COR-L47 (cell line): ENCODE measurements around the gene ADGRF1.
A peak's percentile ranks its signal among the peaks of the same experiment; 100 is the strongest.
"Not testable (repeated sequence)": the region's sequence is repeated elsewhere in the genome, so short reads cannot be mapped to it uniquely, and the experiment has no call there.

Experiments
- DNase-seq: peaks from one replicate; lab custom pipeline; 2025; lab: John Stamatoyannopoulos, UW

The ADGRF1 gene

DNA sequence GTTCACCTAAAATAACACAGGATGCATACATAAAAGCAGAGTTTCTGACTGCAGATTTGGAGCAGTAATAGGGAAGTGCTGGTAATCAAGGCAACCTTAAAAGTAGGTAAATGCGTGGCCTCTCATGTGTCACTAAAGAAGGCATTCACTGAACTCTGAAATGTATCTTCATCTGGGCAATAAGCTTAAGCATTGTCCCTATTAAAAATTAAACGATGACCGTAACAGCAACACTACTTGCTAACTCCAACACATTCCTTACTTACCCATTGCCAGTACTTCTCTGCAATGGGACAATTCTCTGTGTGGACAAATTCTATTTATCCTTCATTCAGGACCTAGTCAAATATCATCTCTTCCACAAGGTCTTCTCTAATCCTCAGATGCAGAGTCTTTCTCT is 19.9 kb downstream of the ADGRF1 start:
- no peak for DNase-seq

- no peak for DNase-seq
Observed at GRCh38 chr6:47019941-47020340, 22.2 kb downstream of the ADGRF1 start.

GRCh38 chr6:47016909-47017308 is 25.2 kb downstream of the ADGRF1 start:
- DNase-seq: no peak

- no peak for DNase-seq
Observed at GRCh38 chr6:47016261-47016660, 25.9 kb downstream of the ADGRF1 start.

DNA sequence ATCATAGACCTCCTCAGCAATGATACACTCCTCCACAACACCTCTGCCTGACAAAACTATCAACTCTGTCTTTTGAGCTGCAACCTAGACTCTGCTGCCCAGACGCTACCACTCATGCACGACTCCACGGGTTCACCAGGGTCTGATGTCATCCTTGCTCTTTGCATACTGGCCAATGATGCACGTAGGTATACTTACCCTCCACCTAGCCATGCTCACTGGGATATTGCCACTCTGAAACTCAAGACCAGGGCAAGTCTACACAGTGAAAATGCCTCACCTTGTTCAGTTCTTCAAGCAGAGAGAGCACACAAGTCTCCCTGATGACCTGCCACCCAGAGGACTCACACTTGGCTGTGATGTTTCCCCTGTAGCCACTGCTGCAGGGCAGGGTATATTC is 27.7 kb downstream of the ADGRF1 start:
- no peak for DNase-seq

DNA sequence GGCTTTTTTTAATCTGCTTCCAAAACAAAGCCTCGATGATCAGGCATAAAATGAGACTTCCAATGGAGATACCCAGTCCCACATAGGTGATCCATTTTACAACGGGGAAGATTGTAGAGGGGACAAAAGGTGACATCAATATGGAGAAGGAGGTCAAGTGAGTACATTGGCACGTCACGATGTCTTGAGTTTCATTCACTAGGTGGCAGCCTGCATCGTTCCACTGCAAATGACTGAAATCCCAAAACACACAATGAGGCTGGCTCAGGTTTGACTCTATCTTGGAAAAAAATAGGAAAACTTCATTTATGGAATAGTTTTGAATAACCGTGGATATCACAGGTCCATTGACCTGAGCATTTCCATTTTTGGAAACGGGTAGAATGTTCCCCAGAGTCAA is 32.5 kb downstream of the ADGRF1 start:
- DNase-seq: no peak

GRCh38 chr6:47008397-47008763 is 33.8 kb downstream of the ADGRF1 start:
- DNase-seq: no peak

DNA sequence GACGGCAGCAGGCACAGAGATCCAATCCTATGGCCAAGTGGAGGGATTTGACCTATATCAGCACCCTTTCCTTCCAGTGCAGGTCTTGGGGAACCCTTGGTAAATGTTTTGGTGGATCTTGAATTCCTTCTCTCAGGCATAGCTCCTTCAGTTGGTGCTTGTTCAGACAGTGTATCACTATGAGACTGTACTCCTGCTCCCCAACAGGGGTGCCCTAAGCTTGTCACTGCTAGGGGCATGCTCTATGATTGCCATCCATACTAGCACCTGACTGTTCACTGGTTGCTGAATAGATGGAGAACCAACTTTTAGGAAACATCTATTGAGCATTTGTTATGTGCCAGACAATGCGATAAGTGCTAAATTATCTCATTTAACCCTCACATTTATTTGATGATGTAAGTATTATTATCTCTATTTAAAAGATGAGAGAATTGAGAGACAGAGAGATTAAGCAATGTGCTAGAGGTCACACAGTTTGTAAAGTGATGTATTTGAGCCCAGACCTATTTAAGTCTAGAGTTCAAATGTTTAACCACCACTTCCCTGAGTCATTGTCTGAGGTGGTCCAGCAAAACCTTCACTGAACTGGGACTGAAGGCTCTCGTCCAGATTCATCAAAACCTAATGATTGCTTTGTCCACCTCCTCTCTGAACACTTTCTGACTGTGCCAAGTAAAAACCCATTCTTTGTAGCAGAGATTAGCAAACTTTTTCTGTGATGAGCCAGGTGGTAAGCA is 34.3 kb downstream of the ADGRF1 start:
- DNase-seq: no peak

DNA sequence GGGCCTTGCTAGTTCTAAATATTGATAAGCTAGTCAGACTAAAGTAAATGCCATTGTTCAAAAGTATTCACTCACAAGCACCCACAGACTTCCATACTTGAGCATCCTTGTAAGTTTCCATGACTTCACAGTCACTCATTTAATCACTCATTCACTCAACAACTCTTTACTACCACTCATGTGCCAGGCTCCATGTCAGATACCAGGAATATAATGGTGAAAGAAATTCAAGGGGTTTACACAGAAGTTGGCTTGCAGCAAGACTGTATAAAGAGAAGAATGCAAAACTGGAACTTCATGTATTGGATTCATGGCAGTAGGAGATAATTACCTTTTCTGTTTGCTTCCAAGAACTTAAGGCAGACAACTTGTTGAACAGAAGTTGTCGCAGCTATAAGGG is 36.6 kb downstream of the ADGRF1 start:
- DNase-seq: no peak

DNA sequence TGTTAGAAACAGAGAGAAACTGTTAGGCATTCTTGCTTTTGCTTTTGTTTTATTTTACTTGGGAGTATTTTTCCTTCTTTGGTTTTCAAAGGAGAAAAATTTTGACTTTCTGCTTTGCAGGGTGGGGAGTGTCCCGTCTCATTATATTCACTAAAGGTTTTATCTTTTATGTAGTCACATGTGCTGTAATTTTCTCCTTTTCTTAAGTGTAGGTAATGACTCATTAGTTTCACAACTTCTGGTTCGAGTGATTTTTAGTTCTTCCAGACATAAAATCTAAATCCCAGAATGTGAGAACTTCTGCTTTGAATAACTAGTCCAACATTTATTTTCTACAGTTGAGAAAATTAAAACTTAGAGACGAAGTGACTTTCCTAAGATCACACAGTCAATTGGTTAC is 37.7 kb downstream of the ADGRF1 start:
- no peak for DNase-seq

- no peak for DNase-seq
Observed at GRCh38 chr6:47000842-47001241, 41.3 kb downstream of the ADGRF1 start.

DNA sequence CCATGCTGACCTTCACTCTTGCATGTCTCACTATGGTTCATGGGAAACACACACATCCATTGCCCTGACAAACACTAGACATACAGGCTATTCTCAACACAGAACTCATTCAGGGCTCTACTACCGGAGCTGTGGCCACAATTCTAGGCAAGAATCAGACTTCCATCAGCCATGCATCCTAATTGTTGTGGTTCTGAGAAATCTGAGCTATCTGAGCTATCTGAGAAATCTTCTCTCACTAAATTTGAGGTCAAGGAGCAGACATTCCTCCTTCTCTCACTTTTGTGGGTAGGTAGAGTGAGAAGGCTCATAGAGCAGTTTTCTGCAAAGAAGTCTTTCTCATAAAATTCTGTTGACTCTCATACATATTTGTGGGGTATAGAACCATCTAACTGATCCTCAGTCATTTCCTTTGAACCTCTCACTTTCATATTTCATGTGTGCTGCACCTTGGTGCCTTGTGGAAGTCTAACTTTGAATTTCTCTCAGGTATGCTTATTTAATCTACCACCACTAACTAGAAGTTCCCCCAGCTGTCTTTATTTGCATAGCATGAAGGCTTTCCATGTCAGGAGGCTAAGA is 43.6 kb downstream of the ADGRF1 start:
- DNase-seq: no peak

DNA sequence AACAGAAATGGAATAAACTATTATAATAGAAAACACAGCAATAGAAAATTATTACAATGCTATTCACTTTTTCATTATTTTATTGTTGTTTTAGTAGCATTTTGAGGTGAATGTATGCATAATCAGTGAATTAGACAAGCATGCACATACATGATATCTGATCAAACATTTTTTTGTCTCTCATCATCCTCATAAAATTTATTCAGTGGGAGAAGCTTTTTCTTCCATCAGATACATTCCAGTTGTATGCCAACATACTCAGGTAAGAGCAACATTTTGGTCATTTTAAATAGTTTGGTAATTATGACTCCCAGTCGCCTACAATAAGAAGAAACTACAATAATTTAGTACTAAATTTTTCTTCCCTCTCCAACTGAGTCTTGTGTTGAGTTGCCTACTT is 44.5 kb downstream of the ADGRF1 start:
- no peak for DNase-seq

DNA sequence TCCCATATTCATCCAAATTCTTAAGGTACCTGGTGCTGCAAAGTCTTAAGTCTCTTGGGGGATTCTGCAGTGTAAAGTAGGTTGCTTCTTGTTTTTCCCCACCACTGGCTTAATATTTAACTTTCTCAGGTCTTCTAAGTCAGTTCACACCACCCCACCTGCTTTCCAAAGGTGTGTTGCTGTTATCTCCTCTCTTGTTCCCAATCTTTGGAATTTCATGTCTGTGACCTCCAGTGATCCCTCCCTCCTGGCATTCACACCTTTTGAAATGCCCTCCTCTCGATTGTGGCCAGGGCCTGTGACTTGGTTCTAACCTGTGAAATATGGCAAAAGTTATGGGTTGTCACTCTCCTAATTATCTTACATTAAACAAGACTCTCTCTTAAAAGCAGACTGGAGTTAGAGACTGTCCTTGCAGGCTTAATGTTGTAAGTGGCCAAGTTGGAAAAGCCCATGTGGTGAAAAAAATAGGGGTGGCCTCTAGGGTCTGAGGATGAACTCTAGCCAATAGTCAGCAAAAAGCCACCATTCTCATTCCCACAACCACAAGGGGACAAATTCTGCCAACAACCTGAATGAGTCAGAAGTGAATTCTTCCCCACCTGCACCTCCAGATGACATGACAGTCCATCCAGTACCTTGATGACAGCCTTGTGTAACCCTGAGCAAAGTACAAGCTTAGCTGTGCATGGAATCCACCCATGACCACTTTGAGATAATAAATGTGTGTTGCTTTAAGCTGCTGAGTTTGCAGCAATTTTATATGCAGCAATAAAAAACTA is 45.1 kb downstream of the ADGRF1 start:
- DNase-seq: no peak

DNA sequence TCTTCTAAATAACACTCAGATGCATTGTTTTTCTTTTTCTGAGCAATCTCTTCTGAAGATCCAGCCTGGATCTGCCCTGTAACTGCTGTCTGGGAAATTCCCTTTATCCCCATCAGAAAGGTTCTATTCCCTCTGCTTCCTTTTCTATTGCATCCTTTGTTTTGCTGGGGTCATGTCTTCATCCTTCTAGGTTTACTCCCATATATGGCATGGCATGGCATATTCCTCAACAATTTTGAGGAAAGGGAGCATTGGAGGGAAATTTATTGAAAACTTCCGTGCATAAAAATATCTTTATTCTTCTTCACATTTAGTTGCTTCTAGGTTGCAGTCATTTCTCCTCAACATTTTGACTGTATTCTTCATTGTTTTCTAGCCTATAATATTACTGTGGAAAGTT is 47.2 kb downstream of the ADGRF1 start:
- no peak for DNase-seq

GRCh38 chr6:46993846-46994245 is 48.3 kb downstream of the ADGRF1 start:
- no peak for DNase-seq

- DNase-seq: not testable (repeated sequence)
Observed at GRCh38 chr6:46992391-46992790, 49.7 kb downstream of the ADGRF1 start.

DNA sequence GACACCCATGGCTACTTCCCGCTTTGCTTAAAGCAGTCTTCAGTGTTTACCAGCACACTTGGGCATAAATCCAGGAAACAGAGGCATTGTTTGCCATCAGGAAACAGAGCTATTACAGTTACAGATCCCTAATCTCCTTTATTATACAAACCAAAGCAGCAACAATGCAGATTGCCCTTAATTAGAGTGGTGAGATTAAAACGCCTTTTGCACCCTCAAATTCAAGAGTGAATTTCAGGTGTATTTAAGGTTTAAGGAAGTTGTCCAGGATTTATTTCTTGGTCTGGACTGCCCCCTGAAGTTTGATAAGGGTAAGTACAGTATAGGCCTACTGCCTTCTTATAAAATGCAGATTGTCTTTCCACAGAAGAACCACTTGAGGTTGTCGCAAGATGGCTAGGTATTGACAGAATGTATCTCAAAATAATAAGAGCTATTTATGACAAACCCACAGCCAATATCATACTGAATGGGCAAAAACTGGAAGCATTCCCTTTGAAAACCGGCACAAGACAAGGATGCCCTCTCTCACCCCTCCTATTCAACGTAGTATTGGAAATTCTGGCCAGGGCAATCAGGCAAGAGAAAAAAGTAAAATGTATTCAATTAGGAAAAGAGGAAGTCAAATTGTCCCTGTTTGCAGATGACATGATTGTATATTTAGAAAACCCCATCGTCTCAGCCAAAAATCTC is 51.2 kb downstream of the ADGRF1 start:
- peak; percentile 82 for DNase-seq

DNA sequence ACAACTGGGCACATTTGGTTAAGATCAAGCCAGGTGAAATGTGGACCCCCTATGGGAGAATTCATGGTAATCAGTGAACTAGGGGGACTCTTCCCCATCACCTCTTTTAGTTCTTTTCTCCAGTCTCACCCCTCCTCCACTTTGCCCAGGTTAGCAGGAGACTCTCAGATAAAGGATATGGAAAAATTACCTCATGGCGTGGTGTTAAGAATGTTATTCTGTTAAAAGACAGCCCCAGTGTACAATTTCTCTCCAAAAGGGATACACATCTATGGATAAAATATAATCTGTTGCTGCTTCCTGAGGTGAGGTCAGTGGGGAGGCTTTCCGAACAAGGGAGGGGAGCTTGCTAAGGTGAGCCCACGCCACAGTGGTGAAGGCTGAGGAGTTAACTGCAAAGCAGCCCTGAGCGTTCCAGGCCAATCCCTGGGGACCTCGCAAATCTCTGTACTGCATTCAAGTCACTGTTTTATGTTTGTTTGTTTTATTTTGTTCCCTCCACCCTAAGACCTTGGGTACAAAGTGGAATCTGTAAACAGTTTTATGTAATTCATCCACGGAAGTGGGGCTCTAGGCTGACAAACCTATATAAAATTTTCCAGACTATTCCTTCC is 52.0 kb downstream of the ADGRF1 start:
- DNase-seq: no peak

- DNase-seq: peak; percentile 55
Observed at GRCh38 chr6:46989398-46989797, 52.7 kb downstream of the ADGRF1 start.

- DNase-seq: no peak
Observed at GRCh38 chr6:46985943-46986342, 56.2 kb downstream of the ADGRF1 start.

GRCh38 chr6:46983007-46983411 is 59.1 kb downstream of the ADGRF1 start:
- DNase-seq: no peak
